ENCODE measurements around the gene SLC2A8.

DNA sequence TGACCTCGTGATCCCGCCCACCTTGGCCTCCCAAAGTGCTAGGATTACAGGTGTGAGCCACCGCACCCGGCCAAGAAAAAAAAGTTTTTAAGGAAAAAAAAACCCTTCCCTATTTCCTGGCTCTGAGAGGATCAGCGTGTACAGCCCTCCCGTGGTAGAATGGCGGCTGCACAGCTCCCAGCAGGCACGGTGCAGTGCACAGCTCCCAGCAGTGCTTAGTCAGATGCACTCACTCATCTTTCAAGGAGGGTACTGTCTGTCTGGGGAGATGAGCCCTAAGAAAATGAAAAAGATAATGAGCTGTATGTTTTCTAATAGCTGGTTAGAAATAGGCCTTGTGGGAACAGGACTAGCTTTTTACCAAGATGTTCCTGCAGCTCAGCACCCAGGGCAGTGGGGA is 36.7 kb upstream of the SLC2A8 start:
- TF ChIP-seq, protein P1, sequence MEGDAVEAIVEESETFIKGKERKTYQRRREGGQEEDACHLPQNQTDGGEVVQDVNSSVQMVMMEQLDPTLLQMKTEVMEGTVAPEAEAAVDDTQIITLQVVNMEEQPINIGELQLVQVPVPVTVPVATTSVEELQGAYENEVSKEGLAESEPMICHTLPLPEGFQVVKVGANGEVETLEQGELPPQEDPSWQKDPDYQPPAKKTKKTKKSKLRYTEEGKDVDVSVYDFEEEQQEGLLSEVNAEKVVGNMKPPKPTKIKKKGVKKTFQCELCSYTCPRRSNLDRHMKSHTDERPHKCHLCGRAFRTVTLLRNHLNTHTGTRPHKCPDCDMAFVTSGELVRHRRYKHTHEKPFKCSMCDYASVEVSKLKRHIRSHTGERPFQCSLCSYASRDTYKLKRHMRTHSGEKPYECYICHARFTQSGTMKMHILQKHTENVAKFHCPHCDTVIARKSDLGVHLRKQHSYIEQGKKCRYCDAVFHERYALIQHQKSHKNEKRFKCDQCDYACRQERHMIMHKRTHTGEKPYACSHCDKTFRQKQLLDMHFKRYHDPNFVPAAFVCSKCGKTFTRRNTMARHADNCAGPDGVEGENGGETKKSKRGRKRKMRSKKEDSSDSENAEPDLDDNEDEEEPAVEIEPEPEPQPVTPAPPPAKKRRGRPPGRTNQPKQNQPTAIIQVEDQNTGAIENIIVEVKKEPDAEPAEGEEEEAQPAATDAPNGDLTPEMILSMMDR (IDR thresholded peaks at IDR 0.05): no peak
- no peak for TF ChIP-seq POLR2AphosphoS5 (IDR thresholded peaks at IDR 0.05)
